Stimulated activated CD4-positive, alpha-beta T cell treated with anti-CD3 and anti-CD28 coated beads, Interleukin-12 subunit alpha, Interleukin-12 subunit beta, amount 100 ng/mL, for 24 hours (primary cell): ENCODE data around the gene TFAP2D.

Experiments used
- DNase-seq, 2 experiments: peaks; one replicate each; pipeline ENCODE4 v3.0.0-alpha.2; 2020; ENCODE audit warnings: low read depth in 2 of 2

Gene TFAP2D

GRCh38 chr6:50819466-50819903 lies 106.2 kb downstream of the TFAP2D start:
- DNase-seq = no peak

GRCh38 chr6:50819904-50820868 lies 106.9 kb downstream of the TFAP2D start:
- no peak for DNase-seq

- no peak for DNase-seq
Measured at GRCh38 chr6:50820869-50821264, 107.5 kb downstream of the TFAP2D start.

- no peak for DNase-seq
Measured at GRCh38 chr6:50821441-50822077, 108.2 kb downstream of the TFAP2D start.

- DNase-seq = no peak
Measured at GRCh38 chr6:50822078-50822476, 108.8 kb downstream of the TFAP2D start.
